Activated CD4-positive, alpha-beta T cell treated with anti-CD3 and anti-CD28 coated beads, Interleukin-2, amount 10 ng/mL, durations not matched to agents 7 days and 5 days (primary cell): Measurements from ENCODE around the gene CDK12. TPM values are rescaled to one million over a fixed set of nuclear protein-coding genes. Genes with fewer than 3 reads are reported as not detected.

Source experiments
- CTCF ChIA-PET: fragments of 350-600 bp; sonication (Branson Sonifier 250); formaldehyde crosslinking; loops from one replicate; lab custom pipeline; 2021; ENCODE audit warnings: antibody characterized with exemption; lab: Charles Lee
- POLR2A ChIA-PET: fragments of 350-600 bp; sonication (Branson Sonifier 250); formaldehyde crosslinking; loops from one replicate; lab custom pipeline; 2021; ENCODE audit warnings: antibody characterized with exemption; lab: Charles Lee
- DNase-seq: peaks from one replicate; pipeline ENCODE4 v3.0.0-alpha.2; 2020
- H3K27ac Mint-ChIP-seq: one replicate; pipeline ENCODE4 v1.8.0; 2021; ENCODE audit warnings: mild to moderate bottlenecking, moderate library complexity, mixed read lengths
- H3K27me3 Mint-ChIP-seq: one replicate; pipeline ENCODE4 v1.8.0; 2021; ENCODE audit warnings: mixed read lengths
- H3K36me3 Mint-ChIP-seq: one replicate; pipeline ENCODE4 v1.8.0; 2021; ENCODE audit warnings: low read depth, mixed read lengths
- H3K4me1 Mint-ChIP-seq: one replicate; pipeline ENCODE4 v1.8.0; 2021; ENCODE audit warnings: mixed read lengths
- H3K4me3 Mint-ChIP-seq: one replicate; pipeline ENCODE4 v1.8.0; 2021; ENCODE audit warnings: mild to moderate bottlenecking, moderate library complexity, mixed read lengths
- H3K9me3 Mint-ChIP-seq: one replicate; pipeline ENCODE4 v1.8.0; 2021; ENCODE audit warnings: mixed read lengths
- total RNA-seq, 2 experiments: library from RNA; stranded (reverse); gene quantifications; one replicate each; pipeline ENCODE4 v1.2.3, GENCODE V29; 2021

The CDK12 gene
- total RNA-seq, 2 experiments from 2014 or later = 89.9 to 100 TPM

GRCh38 chr17:39580082-39580468 is 118.8 kb downstream of the CDK12 start:
- no peak for DNase-seq
- H3K4me3 Mint-ChIP-seq = no peak overlapping the region
- H3K27me3 Mint-ChIP-seq = peaks cover 7% of the 10 kb centered on the region
- no peaks in the 10 kb centered on the region for H3K4me1 Mint-ChIP-seq
- H3K27ac Mint-ChIP-seq = no peak overlapping the region
- ChIA-PET POLR2A (no interaction called here), CTCF (interaction anchor here (0.8 to 0.9 kb wide), 2 partner anchors 8 to 42 kb away, joined by 3 to 4 read pairs; no protein-coding TSS in a partner anchor)
- peaks cover 3% of the 10 kb centered on the region for H3K36me3 Mint-ChIP-seq
- H3K9me3 Mint-ChIP-seq = no peaks in the 10 kb centered on the region

- ChIA-PET POLR2A (no interaction called here), CTCF (no interaction called here)
- H3K27ac Mint-ChIP-seq = no peak overlapping the region
- no peaks in the 10 kb centered on the region for H3K9me3 Mint-ChIP-seq
- no peak overlapping the region for H3K4me3 Mint-ChIP-seq
- peaks cover 5% of the 10 kb centered on the region for H3K27me3 Mint-ChIP-seq
- H3K4me1 Mint-ChIP-seq = no peaks in the 10 kb centered on the region
- no peak for DNase-seq
- peaks cover 3% of the 10 kb centered on the region for H3K36me3 Mint-ChIP-seq
Measured at GRCh38 chr17:39581071-39581758, 119.9 kb downstream of the CDK12 start.

- Mint-ChIP-seq H3K36me3 (peaks cover 3% of the 10 kb centered on the region), H3K9me3 (no peaks in the 10 kb centered on the region), H3K27ac (no peak overlapping the region), H3K4me3 (no peak overlapping the region), H3K27me3 (peaks cover 5% of the 10 kb centered on the region), H3K4me1 (no peaks in the 10 kb centered on the region)
- ChIA-PET POLR2A (no interaction called here), CTCF (interaction anchor here (2.8 kb wide), 1 partner anchor 40 kb away, joined by 7 read pairs; no protein-coding TSS in a partner anchor)
- no peak for DNase-seq
Measured at GRCh38 chr17:39581759-39582085, 120.4 kb downstream of the CDK12 start.

GRCh38 chr17:39582658-39583057 is 121.4 kb downstream of the CDK12 start:
- Mint-ChIP-seq H3K36me3 (peaks cover 3% of the 10 kb centered on the region), H3K4me3 (no peak overlapping the region), H3K9me3 (no peaks in the 10 kb centered on the region), H3K4me1 (no peaks in the 10 kb centered on the region), H3K27me3 (peaks cover 5% of the 10 kb centered on the region), H3K27ac (no peak overlapping the region)
- DNase-seq = no peak
- POLR2A ChIA-PET = no interaction called here
- CTCF ChIA-PET = interaction anchor here (2.8 kb wide), 1 partner anchor 39 kb away, joined by 7 read pairs; no protein-coding TSS in a partner anchor

Other genes starting within 250 kb of the CDK12 start
- not detected for gene STAC2, start 235.5 kb upstream of the CDK12 start, total RNA-seq
- 10 to 100 TPM; 13.1 to 13.7 TPM for gene FBXL20, start 59.9 kb upstream of the CDK12 start, total RNA-seq
- gene MED1, start 10.2 kb upstream of the CDK12 start, total RNA-seq = 10 to 100 TPM; 55.8 to 59.1 TPM
- not detected for gene NEUROD2, start 146.4 kb downstream of the CDK12 start, total RNA-seq
- not detected for gene PPP1R1B, start 165.5 kb downstream of the CDK12 start, total RNA-seq
- 10 to 100 TPM; 70.0 to 72.8 TPM for gene STARD3, start 175.7 kb downstream of the CDK12 start, total RNA-seq
- gene TCAP, start 203.9 kb downstream of the CDK12 start, total RNA-seq = 1 to 10 TPM; 2.0 to 2.1 TPM
- gene PNMT, start 207.0 kb downstream of the CDK12 start, total RNA-seq = under 1 TPM in 1 of 2 experiments, not detected in 1; 0.19 TPM
- gene PGAP3, start 226.6 kb downstream of the CDK12 start, total RNA-seq = 10 to 100 TPM; 27.0 to 30.6 TPM
- gene ERBB2, start 238.6 kb downstream of the CDK12 start, total RNA-seq = 1 to 10 TPM; 4.5 to 4.6 TPM